H9 (cell line): ENCODE data around the gene SRRM2. TPM values are rescaled to one million over a fixed set of nuclear protein-coding genes. Genes with fewer than 3 reads are reported as not detected.

ENCODE experiments used
- DNase-seq: peaks from one replicate; pipeline ENCODE4 v3.0.0-alpha.2; 2017
- H2AFZ ChIP-seq: one replicate; pipeline ENCODE4 v1.6.1; 2013; ENCODE audit warnings: mild to moderate bottlenecking, low read length, control low read depth, moderate library complexity
- H2AK5ac ChIP-seq: 2 replicates; pipeline ENCODE4 v1.6.1; 2013; ENCODE audit warnings: low read length, control low read depth, mixed read lengths; ENCODE audit not compliant: insufficient read length
- H2BK120ac ChIP-seq: one replicate; pipeline ENCODE4 v1.6.1; 2013; ENCODE audit warnings: low read depth, mild to moderate bottlenecking, low read length, control low read depth, inconsistent platforms; ENCODE audit not compliant: poor library complexity, severe bottlenecking
- H2BK12ac ChIP-seq: 2 replicates; pipeline ENCODE4 v1.6.1; 2013; ENCODE audit warnings: low read length, control low read depth, mixed read lengths, low read depth; ENCODE audit not compliant: insufficient read length
- H2BK15ac ChIP-seq: 2 replicates; pipeline ENCODE4 v1.6.1; 2013; ENCODE audit warnings: low read depth, low read length, control low read depth
- H2BK20ac ChIP-seq: one replicate; pipeline ENCODE4 v1.6.1; 2013; ENCODE audit warnings: low read depth, mild to moderate bottlenecking, low read length, control low read depth, inconsistent platforms; ENCODE audit not compliant: poor library complexity, severe bottlenecking
- H2BK5ac ChIP-seq: 2 replicates; pipeline ENCODE4 v1.6.1; 2013; ENCODE audit warnings: low read length, control low read depth, mixed read lengths; ENCODE audit not compliant: insufficient read length
- H3K14ac ChIP-seq: 2 replicates; pipeline ENCODE4 v1.6.1; 2013; ENCODE audit warnings: low read length, control low read depth; ENCODE audit not compliant: insufficient read depth
- H3K18ac ChIP-seq: 2 replicates; pipeline ENCODE4 v1.6.1; 2013; ENCODE audit warnings: low read depth, mild to moderate bottlenecking, mixed read lengths, low read length, control low read depth; ENCODE audit not compliant: insufficient read length
- H3K23ac ChIP-seq: 2 replicates; pipeline ENCODE4 v1.6.1; 2013; ENCODE audit warnings: low read length, control low read depth, mixed read lengths, low read depth; ENCODE audit not compliant: insufficient read length
- H3K23me2 ChIP-seq: 2 replicates; pipeline ENCODE4 v1.6.1; 2013; ENCODE audit warnings: low read depth, mild to moderate bottlenecking, mixed read lengths, low read length, control low read depth; ENCODE audit not compliant: insufficient read length, poor library complexity, severe bottlenecking
- H3K27ac ChIP-seq: 2 replicates; pipeline ENCODE4 v1.5.1; 2013; ENCODE audit warnings: low read length, control low read depth, mixed read lengths, low read depth; ENCODE audit not compliant: insufficient read length
- H3K27me3 ChIP-seq: 2 replicates; pipeline ENCODE4 v1.6.1; 2013; ENCODE audit warnings: low read length, control low read depth, inconsistent platforms; ENCODE audit not compliant: insufficient read depth
- H3K4ac ChIP-seq: 2 replicates; pipeline ENCODE4 v1.6.1; 2013; ENCODE audit warnings: low read depth, mild to moderate bottlenecking, control low read depth, inconsistent platforms, low read length, moderate library complexity
- H3K4me1 ChIP-seq: 2 replicates; pipeline ENCODE4 v1.6.1; 2013; ENCODE audit warnings: low read length, control low read depth, inconsistent platforms; ENCODE audit not compliant: insufficient read depth
- H3K4me2 ChIP-seq: 2 replicates; pipeline ENCODE4 v1.6.1; 2013; ENCODE audit warnings: low read length, control low read depth, mixed read lengths; ENCODE audit not compliant: insufficient read length, insufficient read depth
- H3K56ac ChIP-seq: 2 replicates; pipeline ENCODE4 v1.6.1; 2013; ENCODE audit warnings: low read depth, mild to moderate bottlenecking, mixed read lengths, low read length, control low read depth; ENCODE audit not compliant: insufficient read length
- H3K79me1 ChIP-seq: 2 replicates; pipeline ENCODE4 v1.6.1; 2013; ENCODE audit warnings: low read depth, mild to moderate bottlenecking, moderate library complexity, low read length, control low read depth, inconsistent platforms; ENCODE audit not compliant: insufficient read depth, poor library complexity, severe bottlenecking
- H3K79me2 ChIP-seq: 2 replicates; pipeline ENCODE4 v1.6.1; 2013; ENCODE audit warnings: low read length, control low read depth, inconsistent platforms; ENCODE audit not compliant: insufficient read depth
- H3K9ac ChIP-seq: 2 replicates; pipeline ENCODE4 v1.6.1; 2013; ENCODE audit warnings: low read length, control low read depth, mixed read lengths; ENCODE audit not compliant: insufficient read length; ENCODE audit errors: extremely low read depth
- H3K9me3 ChIP-seq: one replicate; pipeline ENCODE4 v1.6.1; 2013; ENCODE audit warnings: low read depth, low read length, inconsistent platforms; ENCODE audit not compliant: control insufficient read depth
- H3T11ph ChIP-seq: one replicate; pipeline ENCODE4 v1.6.1; 2013; ENCODE audit warnings: mild to moderate bottlenecking, low read length, control low read depth, inconsistent platforms
- H4K20me1 ChIP-seq: one replicate; pipeline ENCODE4 v1.6.1; 2013; ENCODE audit not compliant: control insufficient read depth, insufficient read length, insufficient read depth
- H4K5ac ChIP-seq: 2 replicates; pipeline ENCODE4 v1.6.1; 2013; ENCODE audit warnings: low read depth, mild to moderate bottlenecking, mixed read lengths, low read length, control low read depth; ENCODE audit not compliant: insufficient read length
- H4K8ac ChIP-seq: replicated peaks from 2 replicates; pipeline ENCODE4 v1.6.1; 2013; ENCODE audit warnings: low read length, control low read depth, mixed read lengths, low read depth; ENCODE audit not compliant: insufficient read length
- H4K91ac ChIP-seq: 2 replicates; pipeline ENCODE4 v1.6.1; 2013; ENCODE audit warnings: low read depth, mild to moderate bottlenecking, moderate library complexity, mixed read lengths, low read length, control low read depth; ENCODE audit not compliant: insufficient read length
- H3K27ac Mint-ChIP-seq, 3 experiments: 2 replicates in 2 of 3; 3 replicates in 1 of 3; pipeline ENCODE4 v1.8.0; 2020 to 2021; ENCODE audit warnings: mixed read lengths in 3 of 3, mild to moderate bottlenecking in 1 of 3, moderate library complexity in 1 of 3
- H3K27me3 Mint-ChIP-seq: 2 replicates; pipeline ENCODE4 v1.8.0; 2021; ENCODE audit warnings: low read depth, mild to moderate bottlenecking, moderate library complexity, mixed read lengths
- H3K36me3 Mint-ChIP-seq, 3 experiments: 2 replicates in 2 of 3; 3 replicates in 1 of 3; pipeline ENCODE4 v1.8.0; 2020 to 2021; ENCODE audit warnings: low read depth in 3 of 3, mixed read lengths in 3 of 3; ENCODE audit not compliant: insufficient read depth in 1 of 3
- H3K4me1 Mint-ChIP-seq, 2 experiments: 2 replicates each; pipeline ENCODE4 v1.8.0; 2020; ENCODE audit warnings: mixed read lengths in 2 of 2
- H3K4me3 Mint-ChIP-seq, 2 experiments: 2 replicates in 1 of 2; 3 replicates in 1 of 2; pipeline ENCODE4 v1.8.0; 2020 to 2021; ENCODE audit warnings: mild to moderate bottlenecking in 2 of 2, mixed read lengths in 2 of 2, moderate library complexity in 1 of 2
- H3K9me3 Mint-ChIP-seq, 2 experiments: 2 replicates in 1 of 2; 3 replicates in 1 of 2; pipeline ENCODE4 v1.8.0; 2020; ENCODE audit warnings: mild to moderate bottlenecking in 2 of 2, mixed read lengths in 2 of 2, moderate library complexity in 1 of 2
- WGBS: extraction: QIAGEN DNeasy Blood & Tissue Kit; methylation state at CpG from one replicate; pipeline ENCODE4 v1.1.7; 2013; ENCODE audit warnings: missing lambda C conversion rate, low lambda C conversion rate, mixed read lengths; ENCODE audit not compliant: insufficient read length; ENCODE audit errors: extremely low coverage; 5-methylcytosine and 5-hydroxymethylcytosine counted together
- total RNA-seq: library from RNA; stranded (reverse); gene quantifications from 2 replicates; pipeline ENCODE4 v1.2.1, GENCODE V29; 2021
- TF ChIP-seq, protein P1 (sequence below): fragments of 200-600 bp; sonication (generic); conservative IDR thresholded peaks from 3 replicates; pipeline ENCODE4 v1.8.0; 2021; ENCODE audit warnings: antibody characterized with exemption, mild to moderate bottlenecking

SRRM2 gene
- total RNA-seq, 1 experiment from 2014 or later, result 694 TPM

DNA sequence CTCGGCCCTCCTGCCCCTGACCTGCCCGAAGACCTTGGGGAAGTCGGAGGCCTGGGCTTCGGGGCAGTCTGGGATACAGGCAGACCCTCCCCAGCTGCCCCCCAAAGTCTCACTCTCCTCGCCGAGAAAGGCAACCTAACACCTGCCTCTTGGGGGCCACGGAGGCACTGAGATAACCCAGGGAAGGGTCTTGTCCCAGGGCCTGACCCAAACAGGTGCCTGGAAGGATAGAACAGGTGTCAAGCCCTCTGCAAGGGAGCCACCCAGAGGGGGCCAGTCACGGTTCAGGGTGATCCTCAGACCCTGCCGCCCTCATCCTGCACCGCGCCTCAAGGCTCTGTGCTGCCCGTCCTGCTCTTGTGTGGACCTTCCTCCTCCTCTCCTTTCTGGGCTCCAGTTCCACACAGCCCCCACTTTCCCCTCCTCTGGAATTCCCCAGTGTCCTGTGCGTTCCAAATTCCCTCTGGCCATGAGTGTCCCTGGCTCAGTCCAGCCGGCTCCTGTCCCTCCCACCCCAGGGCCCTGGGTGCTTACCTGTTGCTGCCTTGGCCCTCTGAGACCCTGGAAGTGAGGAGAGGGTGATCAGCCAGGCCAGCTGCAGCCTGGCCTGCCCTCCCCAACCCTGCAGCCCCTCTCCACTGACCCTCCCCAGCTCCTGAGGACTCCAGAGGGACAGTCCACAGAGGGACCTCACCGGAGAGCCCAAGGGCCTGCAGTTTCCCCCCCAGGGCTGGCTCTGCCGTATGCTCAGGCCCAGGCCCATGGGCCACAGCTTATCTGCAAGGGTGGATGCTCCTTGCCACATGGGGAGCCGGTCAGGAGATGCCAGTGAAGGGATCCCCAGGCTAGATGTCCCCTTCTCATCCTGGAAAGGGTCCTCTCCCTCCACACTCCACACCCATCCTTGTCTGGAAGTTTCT lies 36.2 kb upstream of the SRRM2 start:
- Histone ChIP-seq H4K91ac (no peak overlapping the region), H3K14ac (no peak overlapping the region), H4K8ac (no peak overlapping the region), H2BK120ac (no peak overlapping the region), H4K5ac (no peak overlapping the region), H2BK15ac (no peak overlapping the region), H3K9me3 (no peaks in the 10 kb centered on the region), H3K79me1 (no peaks in the 10 kb centered on the region), H4K20me1 (no peaks in the 10 kb centered on the region), H3K23me2 (no peaks in the 10 kb centered on the region), H3K56ac (no peak overlapping the region), H3T11ph (no peak overlapping the region), H3K4me2 (no peak overlapping the region), H2BK20ac (no peak overlapping the region), H2BK5ac (no peak overlapping the region), H2AK5ac (no peak overlapping the region), H2BK12ac (no peak overlapping the region), H3K27ac (no peak overlapping the region), H3K9ac (no peak overlapping the region), H2AFZ (no peak overlapping the region), H3K27me3 (no peaks in the 10 kb centered on the region), H3K79me2 (no peaks in the 10 kb centered on the region), H3K4me1 (no peaks in the 10 kb centered on the region; the same call in 1 of the 2 replicates), H3K4ac (no peak overlapping the region), H3K23ac (no peak overlapping the region), H3K18ac (no peak overlapping the region)
- Mint-ChIP-seq H3K27ac (no peak overlapping the region), H3K4me3 (no peak overlapping the region; a peak in 1 of 5 replicates), H3K4me1 (peaks cover 3 to 11% of the 10 kb centered on the region in 2 experiments; a peak in 3 of 4 replicates), H3K36me3 (no peaks in the 10 kb centered on the region), H3K27me3 (peaks cover 2% of the 10 kb centered on the region), H3K9me3 (no peaks in the 10 kb centered on the region)
- TF ChIP-seq, protein P1, sequence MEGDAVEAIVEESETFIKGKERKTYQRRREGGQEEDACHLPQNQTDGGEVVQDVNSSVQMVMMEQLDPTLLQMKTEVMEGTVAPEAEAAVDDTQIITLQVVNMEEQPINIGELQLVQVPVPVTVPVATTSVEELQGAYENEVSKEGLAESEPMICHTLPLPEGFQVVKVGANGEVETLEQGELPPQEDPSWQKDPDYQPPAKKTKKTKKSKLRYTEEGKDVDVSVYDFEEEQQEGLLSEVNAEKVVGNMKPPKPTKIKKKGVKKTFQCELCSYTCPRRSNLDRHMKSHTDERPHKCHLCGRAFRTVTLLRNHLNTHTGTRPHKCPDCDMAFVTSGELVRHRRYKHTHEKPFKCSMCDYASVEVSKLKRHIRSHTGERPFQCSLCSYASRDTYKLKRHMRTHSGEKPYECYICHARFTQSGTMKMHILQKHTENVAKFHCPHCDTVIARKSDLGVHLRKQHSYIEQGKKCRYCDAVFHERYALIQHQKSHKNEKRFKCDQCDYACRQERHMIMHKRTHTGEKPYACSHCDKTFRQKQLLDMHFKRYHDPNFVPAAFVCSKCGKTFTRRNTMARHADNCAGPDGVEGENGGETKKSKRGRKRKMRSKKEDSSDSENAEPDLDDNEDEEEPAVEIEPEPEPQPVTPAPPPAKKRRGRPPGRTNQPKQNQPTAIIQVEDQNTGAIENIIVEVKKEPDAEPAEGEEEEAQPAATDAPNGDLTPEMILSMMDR, result no peak
- no CpG with 5 or more reads among the region's 17 CpGs for WGBS
- no peak for DNase-seq
